H1 (cell line): Measurements from ENCODE around the gene FUNDC2. TPM values are rescaled to one million over a fixed set of nuclear protein-coding genes. Genes with fewer than 3 reads are reported as not detected.

Experiments used
- CTCF ChIA-PET: fragments of 300-600 bp; sonication (Branson Sonifier 250); formaldehyde crosslinking; loops from one replicate; lab custom pipeline; 2021; ENCODE audit not compliant: partially characterized antibody; lab: Charles Lee
- POLR2A ChIA-PET: fragments of 300-600 bp; sonication (Branson Sonifier 250); formaldehyde crosslinking; loops from one replicate; lab custom pipeline; 2021; ENCODE audit warnings: inconsistent platforms; ENCODE audit not compliant: partially characterized antibody; lab: Charles Lee
- DNase-seq, 2 experiments: peaks; one replicate each; pipeline versions ENCODE4 v3.0.0 to v3.0.0-alpha.2; 2010 to 2022; ENCODE audit warnings: low spot score in 2 of 2, low read depth in 1 of 2, mixed read lengths in 1 of 2
- FAIRE-seq: peaks from 2 replicates; lab custom pipeline; 2011; peaks lifted over from hg19 to GRCh38; lab: Jason Lieb, UNC
- H2AFZ ChIP-seq: 2 replicates; pipeline ENCODE4 v1.8.1; 2012; ENCODE audit warnings: low read length, inconsistent platforms
- H2AK5ac ChIP-seq: 2 replicates; pipeline ENCODE4 v1.6.1; 2013; ENCODE audit warnings: low read depth, low read length
- H2BK120ac ChIP-seq: replicated peaks from 2 replicates; pipeline ENCODE3; 2013; ENCODE audit warnings: low read depth, low read length, inconsistent platforms
- H2BK12ac ChIP-seq: 2 replicates; pipeline ENCODE4 v1.6.1; 2013; ENCODE audit warnings: low read depth, low read length
- H2BK15ac ChIP-seq: 2 replicates; pipeline ENCODE4 v1.6.1; 2013; ENCODE audit warnings: low read length
- H2BK20ac ChIP-seq: 2 replicates; pipeline ENCODE4 v1.6.1; 2013; ENCODE audit warnings: low read length
- H2BK5ac ChIP-seq: 2 replicates; pipeline ENCODE4 v1.6.1; 2013; ENCODE audit warnings: low read depth, low read length
- H3K14ac ChIP-seq: 2 replicates; pipeline ENCODE4 v1.6.1; 2013; ENCODE audit warnings: inconsistent platforms; ENCODE audit not compliant: insufficient read length
- H3K18ac ChIP-seq: 2 replicates; pipeline ENCODE4 v1.6.1; 2013; ENCODE audit warnings: low read length; ENCODE audit errors: extremely low read depth
- H3K23ac ChIP-seq: 2 replicates; pipeline ENCODE4 v1.6.1; 2013; ENCODE audit warnings: inconsistent platforms; ENCODE audit not compliant: insufficient read length
- H3K23me2 ChIP-seq: 2 replicates; pipeline ENCODE4 v1.6.1; 2013; ENCODE audit warnings: low read depth, low read length
- H3K27ac ChIP-seq: 2 replicates; pipeline ENCODE4 v1.6.1; 2011; ENCODE audit warnings: low read depth, low read length, inconsistent platforms
- H3K27me3 ChIP-seq, 4 experiments: replicated peaks in 1 of 4; 1 replicate in 1 of 4; 2 replicates in 3 of 4; pipeline versions ENCODE4 v1.6.1 to v1.8.1; 2011 to 2013; ENCODE audit warnings: low read length in 3 of 4, mild to moderate bottlenecking in 3 of 4, inconsistent platforms in 2 of 4, mixed read lengths in 2 of 4, moderate library complexity in 1 of 4; ENCODE audit not compliant: control insufficient read depth in 3 of 4, insufficient read depth in 3 of 4; ENCODE audit errors: extremely low read depth in 1 of 4
- H3K36me3 ChIP-seq, 4 experiments: 2 replicates each; pipeline versions ENCODE4 v1.6.1 to v1.8.1; 2011 to 2013; ENCODE audit warnings: mild to moderate bottlenecking in 4 of 4, low read length in 3 of 4, moderate library complexity in 2 of 4, control low read depth in 1 of 4, inconsistent platforms in 1 of 4; ENCODE audit not compliant: insufficient read depth in 4 of 4, control insufficient read depth in 2 of 4
- H3K4ac ChIP-seq: replicated peaks from 2 replicates; pipeline ENCODE3; 2013; ENCODE audit warnings: low read length, low read depth, mixed read lengths, inconsistent platforms; ENCODE audit not compliant: insufficient read length
- H3K4me1 ChIP-seq, 4 experiments: replicated peaks in 1 of 4; 1 replicate in 1 of 4; 2 replicates in 3 of 4; pipeline versions ENCODE4 v1.6.1 to v1.8.1; 2011 to 2013; ENCODE audit warnings: low read length in 3 of 4, inconsistent platforms in 2 of 4, mixed read lengths in 1 of 4; ENCODE audit not compliant: insufficient read depth in 4 of 4, control insufficient read depth in 3 of 4
- H3K4me2 ChIP-seq, 2 experiments: 2 replicates each; pipeline versions ENCODE4 v1.6.1 to v1.8.1; 2011 to 2013; ENCODE audit warnings: low read depth in 2 of 2, low read length in 2 of 2, control low read depth in 1 of 2, inconsistent platforms in 1 of 2, mild to moderate bottlenecking in 1 of 2; ENCODE audit not compliant: insufficient read depth in 1 of 2
- H3K4me3 ChIP-seq, 4 experiments: fragments of 200-600, 300-600 bp in 1 of 4; sonication (generic), shearing (Covaris generic), sonication (Bioruptor Twin) in 1 of 4; 2 replicates each; pipeline versions ENCODE4 v1.5.1 to v1.8.1; 2011 to 2016; ENCODE audit warnings: low read length in 4 of 4, low read depth in 3 of 4, control low read depth in 2 of 4, inconsistent platforms in 2 of 4, mild to moderate bottlenecking in 2 of 4, mixed read lengths in 1 of 4, moderate library complexity in 1 of 4; ENCODE audit not compliant: insufficient read depth in 2 of 4; ENCODE audit errors: extremely low read depth in 1 of 4
- H3K56ac ChIP-seq: replicated peaks from 2 replicates; pipeline ENCODE3; 2013; ENCODE audit warnings: low read depth, mild to moderate bottlenecking, mixed read lengths, low read length, inconsistent platforms; ENCODE audit not compliant: insufficient read length
- H3K79me1 ChIP-seq: 2 replicates; pipeline ENCODE4 v1.6.1; 2013; ENCODE audit warnings: low read depth, low read length, control low read depth
- H3K79me2 ChIP-seq, 2 experiments: 2 replicates each; pipeline versions ENCODE4 v1.6.1 to v1.8.1; 2012 to 2013; ENCODE audit warnings: low read length in 2 of 2, mild to moderate bottlenecking in 2 of 2, inconsistent platforms in 1 of 2; ENCODE audit not compliant: insufficient read depth in 2 of 2, control insufficient read depth in 1 of 2
- H3K9ac ChIP-seq, 4 experiments: replicated peaks in 1 of 4; 1 replicate in 1 of 4; 2 replicates in 3 of 4; pipeline versions ENCODE4 v1.6.1 to v1.8.1; 2011 to 2013; ENCODE audit warnings: low read depth in 3 of 4, low read length in 3 of 4, control low read depth in 2 of 4, mild to moderate bottlenecking in 2 of 4, moderate library complexity in 2 of 4, inconsistent platforms in 1 of 4; ENCODE audit errors: extremely low read depth in 1 of 4
- H3K9me3 ChIP-seq, 2 experiments: 2 replicates each; pipeline versions ENCODE4 v1.6.1 to v1.8.1; 2012 to 2013; ENCODE audit warnings: mild to moderate bottlenecking in 2 of 2, moderate library complexity in 2 of 2, control low read depth in 1 of 2, inconsistent platforms in 1 of 2, low read depth in 1 of 2, low read length in 1 of 2, mixed read lengths in 1 of 2; ENCODE audit not compliant: insufficient read depth in 2 of 2
- H4K20me1 ChIP-seq, 2 experiments: replicated peaks in 1 of 2; 2 replicates each; pipeline versions ENCODE3 to v1.8.1; 2011 to 2013; ENCODE audit warnings: inconsistent platforms in 2 of 2, low read length in 2 of 2, mild to moderate bottlenecking in 1 of 2; ENCODE audit not compliant: insufficient read depth in 2 of 2, control insufficient read depth in 1 of 2
- H4K5ac ChIP-seq: 2 replicates; pipeline ENCODE4 v1.6.1; 2013; ENCODE audit warnings: low read length, low read depth, mixed read lengths, inconsistent platforms; ENCODE audit not compliant: insufficient read length
- H4K8ac ChIP-seq: 2 replicates; pipeline ENCODE4 v1.8.0; 2013; ENCODE audit warnings: mild to moderate bottlenecking, moderate library complexity, low read length, inconsistent platforms; ENCODE audit not compliant: insufficient read depth; ENCODE audit errors: extremely low read depth
- H4K91ac ChIP-seq: replicated peaks from 2 replicates; pipeline ENCODE3; 2013; ENCODE audit warnings: low read length, mixed read lengths, inconsistent platforms; ENCODE audit not compliant: insufficient read length
- CEBPB ChIP-seq: IDR thresholded peaks from 2 replicates; pipeline ENCODE4 v1.6.1; 2012; ENCODE audit warnings: low read depth, low read length
- POLR2AphosphoS5 ChIP-seq: IDR thresholded peaks from 2 replicates; pipeline ENCODE4 v1.6.1; 2011; ENCODE audit warnings: low read depth, low read length
- RAD21 ChIP-seq, 2 experiments: IDR thresholded peaks in 1 of 2; conservative IDR thresholded peaks in 1 of 2; 2 replicates each; pipeline ENCODE4 v1.6.1; 2011; ENCODE audit warnings: low read depth in 2 of 2, low read length in 2 of 2, improper control_type of control experiment in 1 of 2, inconsistent platforms in 1 of 2, mild to moderate bottlenecking in 1 of 2, moderate library complexity in 1 of 2
- RBBP5 ChIP-seq: IDR thresholded peaks from 2 replicates; pipeline ENCODE4 v1.7.1; 2012; ENCODE audit warnings: low read depth, mild to moderate bottlenecking, inconsistent platforms, low read length, moderate library complexity, borderline replicate concordance
- YY1 ChIP-seq: IDR thresholded peaks from 2 replicates; pipeline ENCODE4 v1.6.1; 2011; ENCODE audit warnings: low read depth, mild to moderate bottlenecking, low read length
- WGBS, 2 experiments: shearing (Covaris generic) in 1 of 2; methylation state at CpG; one replicate each; pipeline versions ENCODE4 v1.1.6 to v1.1.7; 2013 to 2015; ENCODE audit warnings: low lambda C conversion rate in 2 of 2, mixed read lengths in 2 of 2, inconsistent platforms in 1 of 2, low coverage in 1 of 2, missing lambda C conversion rate in 1 of 2; ENCODE audit not compliant: insufficient replicate concordance in 2 of 2, insufficient coverage in 1 of 2, insufficient read length in 1 of 2; ENCODE audit errors: extremely low coverage in 1 of 2, missing lambda C conversion rate in 1 of 2; 5-methylcytosine and 5-hydroxymethylcytosine counted together
- polyA plus RNA-seq, 7 experiments: library from polyadenylated mRNA; depleted of rRNA in 3 of 7; stranded (reverse) in 5 of 7; unstranded in 2 of 7; fragments of >200 nt in 5 of 7; fragments of 200-250 nt in 2 of 7; gene quantifications; 1 replicate in 5 of 7; 2 replicates in 1 of 7; 4 replicates in 1 of 7; pipeline versions ENCODE4 v1.2.1 to v1.2.3, GENCODE V29; 2011 to 2013; ENCODE audit warnings: missing spikeins in 2 of 7, mixed read lengths in 2 of 7
- total RNA-seq: library from RNA; stranded (reverse); fragmentation: NEBNext Ultra II Directional; extraction: Animal tissue kit (Norgen Biotek cat#: 25700); gene quantifications from 2 replicates; pipeline ENCODE4 v1.2.1, GENCODE V29; 2021

Gene FUNDC2
- total and polyA plus RNA-seq, 2 of the 8 experiments (the other 6 are each of a cell fraction or from before 2014, with no cell fraction given), result 67.7 to 93.7 TPM

GRCh38 chrX:154998204-154998880 is 28.3 kb upstream of the FUNDC2 start:
- Histone ChIP-seq H2AFZ (no peak overlapping the region), H3K9me3 (no peaks in the 10 kb centered on the region), H3K4me3 (no peak overlapping the region), H3K4me2 (no peak overlapping the region), H3K36me3 (no peaks in the 10 kb centered on the region), H4K91ac (no peak overlapping the region), H3K4ac (no peak overlapping the region), H3K56ac (no peak overlapping the region), H3K27me3 (no peaks in the 10 kb centered on the region), H3K18ac (no peak overlapping the region), H2BK12ac (no peak overlapping the region), H3K23me2 (no peaks in the 10 kb centered on the region), H3K14ac (no peak overlapping the region), H4K20me1 (no peaks in the 10 kb centered on the region), H2AK5ac (no peak overlapping the region), H3K79me2 (no peaks in the 10 kb centered on the region), H2BK15ac (no peak overlapping the region), H3K23ac (no peak overlapping the region), H3K9ac (no peak overlapping the region), H2BK20ac (no peak overlapping the region), H3K4me1 (no peaks in the 10 kb centered on the region; a peak in 1 of 7 replicates), H2BK5ac (no peak overlapping the region), H4K8ac (no peak overlapping the region), H4K5ac (no peak overlapping the region), H2BK120ac (no peak overlapping the region), H3K27ac (no peak overlapping the region), H3K79me1 (no peaks in the 10 kb centered on the region)
- FAIRE-seq (peak; percentile 66), DNase-seq (no peak)
- WGBS, 2 experiments, result 80% methylated on average over 1 of the region's 1 CpG; no CpG with 5 or more reads in 1 of the 2 experiments
- TF ChIP-seq YY1, result no peak
- no peak for TF ChIP-seq RAD21 (IDR thresholded peaks at IDR 0.05 in 1 of 2, conservative IDR thresholded peaks at IDR 0.05 in 1 of 2; ENCODE audit: low read depth in 2 of 2, low read length in 2 of 2)
- no peak for TF ChIP-seq RBBP5
- no peak for TF ChIP-seq CEBPB
- no peak for TF ChIP-seq POLR2AphosphoS5
- ChIA-PET POLR2A (interaction anchor here (0.6 kb wide), 1 partner anchor 20 kb away, joined by 3 read pairs; no protein-coding TSS in a partner anchor), CTCF (interaction anchor here (0.7 kb wide), 1 partner anchor 52 kb away, joined by 3 read pairs; no protein-coding TSS in a partner anchor)
